Measurements from ENCODE around the gene ATRIP.

- TF ChIP-seq CTCF (IDR thresholded peaks at IDR 0.05) (no peak), EZH2phosphoT487 (IDR thresholded peaks at IDR 0.05) (no peak), EZH2 (IDR thresholded peaks at IDR 0.05) (no peak)
Observed at GRCh38 chr3:48501196-48501595, 54.7 kb downstream of the ATRIP start.
